ENCODE measurements around the gene FMN2.

The FMN2 gene

DNA sequence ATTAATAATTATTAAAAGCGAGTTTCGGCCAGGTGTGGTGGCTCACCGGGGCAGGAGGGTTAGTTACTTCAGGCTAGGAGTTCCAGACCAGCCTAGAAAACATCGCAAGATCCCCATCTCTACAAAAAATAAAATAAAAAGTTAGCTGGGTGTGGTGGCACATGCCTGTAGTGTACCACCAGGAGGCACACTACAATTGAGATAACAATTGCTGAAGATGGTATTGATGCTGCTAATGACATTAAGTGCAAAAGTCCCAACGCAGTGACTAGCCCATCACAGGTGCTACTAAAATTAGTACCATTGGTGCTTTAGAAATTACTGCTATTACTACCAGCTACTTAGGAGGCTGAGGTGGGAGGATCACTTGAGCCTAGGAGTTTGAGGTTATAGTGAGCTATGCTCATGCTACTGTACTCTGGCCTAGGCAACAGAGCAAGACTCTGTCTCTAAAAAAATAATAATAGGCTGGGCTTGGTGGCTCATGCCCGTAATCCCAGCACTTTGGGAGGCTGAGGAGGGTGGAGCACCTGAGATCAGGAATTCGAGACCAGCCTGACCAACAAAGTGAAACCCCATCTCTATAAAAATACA, 363.6 kb downstream of the FMN2 start:
- DNase-seq = peak; percentile 49

DNA sequence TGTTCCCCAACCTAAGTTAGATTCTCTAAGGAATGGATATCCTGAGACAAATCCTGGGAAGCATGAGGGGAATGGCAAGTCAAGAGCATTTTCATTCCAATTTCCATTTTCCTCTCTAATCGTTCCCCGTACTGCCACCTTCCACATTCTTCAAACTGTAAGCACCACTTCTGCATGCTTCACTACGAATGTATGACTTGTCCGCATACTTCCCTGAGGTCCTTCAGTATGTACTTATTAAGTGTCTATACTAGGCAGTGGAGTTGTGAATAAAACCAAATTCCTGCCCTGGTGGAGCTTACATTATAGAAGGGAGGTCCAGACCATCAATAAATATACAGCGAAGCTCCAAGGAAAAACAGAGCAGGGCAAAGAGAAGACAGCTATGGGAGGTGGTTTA, 365.5 kb downstream of the FMN2 start:
- DNase-seq = no peak

DNA sequence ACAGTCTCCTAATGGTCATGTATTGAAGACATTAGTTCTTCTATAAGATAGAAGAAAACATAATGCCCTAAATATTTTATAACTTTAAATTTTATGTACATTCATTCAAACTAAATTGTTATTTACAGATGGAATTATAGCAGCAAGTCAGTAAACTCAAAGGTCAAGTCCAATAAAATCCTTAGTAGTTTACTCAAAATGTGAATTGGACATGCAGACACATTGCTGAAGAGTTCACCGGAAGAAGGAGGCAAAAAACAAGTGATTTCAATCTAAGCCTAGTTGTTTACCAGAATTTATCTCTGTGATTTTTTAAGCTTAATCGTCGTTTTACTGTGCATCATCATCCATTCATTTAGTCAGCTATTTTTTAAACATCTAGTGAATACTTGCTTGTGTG, 370.6 kb downstream of the FMN2 start:
- DNase-seq = no peak

DNA sequence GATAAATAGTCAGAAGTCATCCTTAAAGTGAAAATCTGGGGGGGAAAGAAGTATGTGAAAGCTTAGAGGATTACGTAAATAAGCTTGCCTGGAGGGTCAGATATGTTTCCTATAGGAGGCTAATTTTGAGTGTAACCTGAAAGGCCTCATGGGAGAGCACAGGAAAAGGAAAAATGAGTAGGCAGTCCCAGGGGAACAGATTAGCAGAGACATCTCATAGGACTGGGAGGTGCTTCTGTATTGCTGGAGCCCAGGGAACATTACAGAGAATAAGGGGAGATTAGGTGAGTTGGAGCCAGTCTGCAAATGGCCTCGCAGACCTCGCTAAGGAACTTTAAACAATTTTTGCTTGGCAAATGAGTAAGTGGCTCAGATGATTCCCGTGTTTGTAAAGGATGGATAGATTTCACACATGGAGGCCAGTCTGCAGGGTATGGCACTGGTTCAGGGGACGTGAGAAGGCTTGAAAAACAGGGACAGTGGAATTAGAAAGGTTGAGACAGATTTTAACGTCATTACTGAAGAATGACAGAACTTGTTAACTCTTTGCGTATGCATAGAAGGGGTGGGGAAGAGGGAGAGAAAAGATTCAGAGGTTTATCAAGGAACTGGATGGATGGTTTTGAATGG, 371.2 kb downstream of the FMN2 start:
- DNase-seq = no peak

DNA sequence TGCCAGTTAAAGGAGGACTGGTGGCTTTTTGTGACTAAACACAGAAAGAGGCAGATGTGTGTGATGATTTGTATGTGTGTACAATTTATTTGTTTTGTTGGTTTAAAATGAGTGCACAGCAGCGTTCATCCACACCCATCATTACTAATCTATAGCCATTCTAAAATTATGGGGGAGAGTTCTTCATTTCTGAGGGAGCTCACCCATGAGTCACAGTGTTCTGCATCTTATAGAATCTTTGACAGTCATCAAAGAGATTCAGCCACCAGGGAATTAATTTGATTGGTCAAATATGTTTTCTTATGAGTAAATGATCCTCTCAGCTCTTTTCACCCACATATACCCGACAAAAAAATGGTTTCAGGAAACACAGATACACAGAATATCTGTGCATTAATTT, 372.4 kb downstream of the FMN2 start:
- DNase-seq = no peak

DNA sequence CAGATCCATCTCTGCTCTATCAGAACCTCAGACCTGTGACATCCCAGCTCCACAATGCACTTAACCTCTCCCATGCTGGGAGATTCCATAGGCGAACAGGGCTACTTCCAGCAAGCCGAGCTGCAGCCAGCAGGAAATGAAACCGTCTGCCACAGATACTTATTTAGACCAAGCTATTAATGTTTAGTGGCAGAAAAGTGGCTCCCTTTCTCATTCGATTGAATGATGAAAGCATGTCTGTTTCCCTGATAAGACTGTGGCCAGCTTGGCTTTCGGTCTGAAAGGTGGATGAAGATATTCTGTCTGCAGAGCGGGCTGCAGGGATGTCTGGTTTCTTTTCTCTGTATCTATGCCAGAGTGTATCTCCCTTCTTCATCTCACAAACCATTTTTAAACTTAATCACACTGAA, 373.9 kb downstream of the FMN2 start:
- no peak for DNase-seq

DNA sequence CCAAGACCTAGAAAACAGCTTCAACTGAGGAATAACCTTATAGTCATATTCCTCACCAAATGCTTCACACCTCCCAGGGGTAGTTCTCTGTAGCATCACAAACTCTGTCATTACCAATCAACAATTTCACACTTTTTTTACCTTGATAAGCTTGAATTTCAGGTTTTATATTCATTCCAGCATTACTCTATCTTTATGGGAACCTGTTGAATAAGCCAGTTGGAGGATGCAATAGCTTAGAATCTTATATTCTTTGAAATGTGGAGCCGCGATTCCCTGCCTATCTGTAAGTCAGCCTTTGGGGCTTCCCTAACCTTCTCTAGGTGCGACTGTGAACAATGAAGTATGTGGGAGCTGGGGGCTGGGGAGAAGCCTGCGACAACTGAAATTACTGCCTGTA, 374.8 kb downstream of the FMN2 start:
- no peak for DNase-seq

DNA sequence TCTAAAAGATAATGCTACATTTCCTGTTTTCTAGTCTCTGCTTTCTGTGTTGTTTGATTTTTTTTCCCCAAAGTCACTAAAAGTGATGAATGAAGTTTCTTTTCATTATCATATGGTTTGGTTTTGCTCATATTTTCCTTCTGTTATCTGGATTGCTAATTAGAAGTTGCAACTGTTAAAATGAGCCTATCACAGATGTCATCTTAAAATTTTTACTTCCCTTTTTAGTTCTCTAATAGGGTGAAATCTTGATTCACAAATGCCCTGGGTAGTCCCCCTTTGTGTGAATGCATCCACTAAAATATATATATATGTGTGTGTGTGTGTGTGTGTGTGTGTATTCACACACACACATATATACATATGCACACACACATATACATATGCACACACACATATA, 376.2 kb downstream of the FMN2 start:
- DNase-seq = no peak

DNA sequence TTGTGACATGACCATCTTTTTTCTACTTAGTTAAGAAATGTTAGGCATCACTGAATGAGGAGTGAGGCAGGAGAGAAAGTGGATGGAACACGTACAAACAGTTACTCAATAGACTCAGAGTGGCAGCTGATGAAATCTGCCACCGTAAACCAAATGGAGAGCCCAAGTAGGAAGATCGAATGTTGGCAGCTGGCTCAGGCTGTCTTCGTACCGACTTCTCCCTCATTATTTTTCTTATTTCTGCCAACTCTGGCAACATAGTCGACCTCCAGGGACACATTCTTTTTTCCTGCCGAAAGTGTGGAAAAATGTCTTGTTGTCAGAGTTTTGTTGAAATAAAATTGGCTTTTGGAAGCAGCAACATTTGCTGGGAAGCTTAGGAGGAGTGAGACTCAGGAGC, 377.0 kb downstream of the FMN2 start:
- DNase-seq = no peak

DNA sequence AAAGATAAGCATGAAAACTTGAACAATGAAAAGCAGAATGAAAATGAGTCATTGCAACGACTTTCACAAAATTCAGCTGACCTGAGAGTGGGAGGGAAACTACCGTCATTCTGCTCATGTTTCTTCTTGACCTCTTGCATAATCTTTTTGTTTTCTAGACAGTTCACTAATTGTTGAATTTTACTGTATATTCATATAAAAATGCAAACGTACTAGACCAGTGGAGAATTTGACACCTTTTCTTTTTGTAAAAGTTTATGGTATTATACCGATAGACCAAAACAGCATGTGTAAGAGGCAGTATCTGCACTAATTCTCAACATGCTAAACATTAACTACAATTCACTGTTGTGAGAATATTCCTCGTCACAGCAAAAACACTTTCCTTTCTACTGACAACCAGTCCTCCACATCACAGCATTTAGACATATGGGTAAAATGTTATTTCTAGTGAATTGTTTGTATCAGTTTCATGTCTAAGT, 382.5 kb downstream of the FMN2 start:
- no peak for DNase-seq

DNA sequence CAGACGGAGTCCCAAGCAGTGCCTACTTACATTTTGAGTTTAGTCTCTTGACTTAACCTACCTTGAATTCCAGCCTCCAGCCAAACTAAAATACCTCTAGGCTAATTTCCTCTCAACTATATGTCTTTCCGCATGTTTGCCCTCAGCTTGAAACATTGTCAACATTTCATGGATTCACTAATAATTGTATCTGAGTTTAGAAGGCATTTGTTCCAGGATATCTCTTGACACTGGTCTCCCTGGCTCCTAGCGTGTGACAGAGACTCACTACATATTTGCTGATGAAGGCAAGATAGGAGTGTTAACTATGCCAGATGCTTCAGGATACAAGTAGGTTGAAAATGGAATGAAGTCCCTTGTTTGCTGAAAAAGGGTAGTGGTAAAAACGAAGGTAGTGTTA, 384.1 kb downstream of the FMN2 start:
- DNase-seq = no peak

DNA sequence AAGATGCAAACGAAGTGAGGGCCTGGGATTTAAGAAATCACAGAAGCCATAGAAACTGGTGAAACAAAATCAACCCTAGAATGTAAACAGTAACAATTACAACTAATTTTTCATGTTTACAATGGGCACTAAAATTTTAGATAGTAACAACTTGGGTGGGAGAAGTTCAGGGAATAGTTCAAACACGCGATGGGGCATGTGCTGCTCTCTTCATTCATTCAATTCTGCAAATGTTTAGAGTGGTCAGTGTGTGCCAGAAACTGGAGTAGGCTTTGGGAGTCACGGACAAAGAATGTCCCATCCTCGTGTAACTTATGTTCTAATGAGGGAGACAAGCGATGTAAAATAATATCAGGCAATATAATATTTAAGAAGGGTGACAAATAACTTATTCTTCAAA, 386.9 kb downstream of the FMN2 start:
- no peak for DNase-seq

DNA sequence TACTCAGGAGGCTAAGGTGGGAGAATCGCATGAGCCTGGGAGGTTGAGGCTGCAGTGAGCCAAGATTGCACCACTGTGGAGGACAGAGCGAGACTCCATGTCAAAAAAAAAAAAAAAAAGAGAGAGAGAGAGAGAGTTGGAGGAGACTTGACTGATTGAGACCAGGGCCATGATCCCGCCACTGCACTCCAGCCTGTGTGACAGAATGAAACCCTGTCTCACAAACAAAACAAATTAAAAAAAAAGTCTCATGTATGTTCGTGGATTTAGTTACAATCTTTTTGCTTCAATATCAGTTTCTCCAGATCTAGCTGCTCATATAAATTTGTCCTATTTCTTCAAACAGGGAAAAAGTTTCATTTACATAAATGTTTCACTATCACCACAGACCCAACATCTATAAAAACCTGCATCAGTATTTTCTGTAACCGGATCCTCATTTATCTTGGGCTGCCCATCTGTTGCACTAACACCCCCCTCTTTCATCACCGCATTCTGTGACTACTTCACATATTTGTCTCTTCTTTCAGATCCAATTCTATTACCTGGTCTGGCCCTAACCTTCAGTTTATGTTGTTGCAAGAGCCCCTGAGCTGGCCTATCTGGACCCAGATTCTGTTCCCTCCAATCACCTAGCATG, 393.2 kb downstream of the FMN2 start:
- DNase-seq = no peak

DNA sequence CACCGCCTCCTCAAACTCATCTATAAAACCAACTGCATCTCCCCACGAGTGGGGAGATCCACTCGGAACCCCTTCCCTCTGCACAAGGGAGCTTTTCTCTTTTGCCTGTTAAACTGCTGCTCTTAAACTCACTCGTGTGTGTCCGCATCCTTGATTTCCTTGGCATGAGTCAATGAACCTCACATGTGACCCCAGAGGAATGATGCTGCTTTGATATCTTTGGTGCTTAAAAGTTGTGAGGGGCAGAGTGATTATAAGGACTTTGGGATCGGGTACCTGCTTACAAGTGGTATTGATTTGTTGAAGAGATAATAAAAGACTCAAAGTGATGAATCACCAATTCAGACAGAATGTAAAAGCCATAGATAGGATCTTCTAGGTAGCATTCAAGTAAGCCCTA, 394.9 kb downstream of the FMN2 start:
- DNase-seq = no peak

DNA sequence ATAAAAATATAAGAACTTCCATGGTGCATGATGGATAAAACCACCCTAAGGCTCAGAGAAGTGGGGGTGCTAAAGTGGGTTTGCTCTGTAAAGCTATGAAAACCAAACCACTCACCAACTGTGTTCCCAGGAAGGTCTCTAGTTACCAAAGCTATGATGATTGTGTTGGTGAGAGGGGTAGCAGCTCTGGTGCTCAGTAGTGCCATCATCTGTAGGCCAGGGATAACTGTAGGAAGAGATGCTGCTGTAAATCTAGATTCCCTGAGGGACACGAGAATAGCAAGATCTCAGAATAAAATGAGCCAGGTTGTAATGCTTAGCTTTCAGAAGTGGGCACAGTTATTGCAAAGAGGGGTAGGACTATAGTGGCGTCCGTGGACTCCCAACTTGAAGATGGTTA, 395.8 kb downstream of the FMN2 start:
- no peak for DNase-seq

DNA sequence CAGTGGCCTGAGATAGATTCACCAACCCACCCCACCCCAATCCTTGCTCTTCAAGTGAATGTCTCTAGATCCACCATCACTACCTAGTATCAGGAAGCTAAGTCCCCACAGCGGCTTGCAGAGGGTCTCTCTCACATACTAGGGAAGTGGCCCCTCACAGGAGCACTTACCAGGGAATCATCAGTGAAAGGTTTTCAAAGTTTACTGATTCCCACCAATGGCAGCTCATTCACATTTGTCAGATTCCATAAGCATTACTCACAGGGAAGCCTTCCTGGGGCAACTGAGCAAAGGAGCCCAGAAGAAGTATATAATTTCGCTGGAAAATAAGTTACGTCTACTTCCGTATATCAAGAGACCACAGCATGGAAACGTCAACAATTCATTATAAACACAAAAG, 399.5 kb downstream of the FMN2 start:
- peak; percentile 75 for DNase-seq

DNA sequence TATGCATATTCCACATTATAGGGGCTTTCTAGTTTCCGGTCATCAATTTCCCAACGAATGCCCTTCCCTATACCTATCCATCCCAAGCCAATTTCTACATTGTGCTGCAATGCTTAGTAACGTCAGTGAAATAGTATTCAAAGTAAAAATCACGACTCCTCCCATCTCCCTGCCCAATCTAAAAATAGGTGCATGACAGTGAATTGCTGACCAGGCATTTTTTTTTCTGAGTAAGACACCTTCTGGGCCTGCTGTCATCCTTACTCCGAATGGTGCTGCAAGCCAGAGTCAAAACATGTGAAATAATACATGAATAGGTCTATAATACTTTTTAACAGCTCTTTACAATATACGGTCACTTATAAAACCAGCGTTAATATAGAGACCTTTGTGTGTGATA, 400.1 kb downstream of the FMN2 start:
- DNase-seq = peak; percentile 15

DNA sequence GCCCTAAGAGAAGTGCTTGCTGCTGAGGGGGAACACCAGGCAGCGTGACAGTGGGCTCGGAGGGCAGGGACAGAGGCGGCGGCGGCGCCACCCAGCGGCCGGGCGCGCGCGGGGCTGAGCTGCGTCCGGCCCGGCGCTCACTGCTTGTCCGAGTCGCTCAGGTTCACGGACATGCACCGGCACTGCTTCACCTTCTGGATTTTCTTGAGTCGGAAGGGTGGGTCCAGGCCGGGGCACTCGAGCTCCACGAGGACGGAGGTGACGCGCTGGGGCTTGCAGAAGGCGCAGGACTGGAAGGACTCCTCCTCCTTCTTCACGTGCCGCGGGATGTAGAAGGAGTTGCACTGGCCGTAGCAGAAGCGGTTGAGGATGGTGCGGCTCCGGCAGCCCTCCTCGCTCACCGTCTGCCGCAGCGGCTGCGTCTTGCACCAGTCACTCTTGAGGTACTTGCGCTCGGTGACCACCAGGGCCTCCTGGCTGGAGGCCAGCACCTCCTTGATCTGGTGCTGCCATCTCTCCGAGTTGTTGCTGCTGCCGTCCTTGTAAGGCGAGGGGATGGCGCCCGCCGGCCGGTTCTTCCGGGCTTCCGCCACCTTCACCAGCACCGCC, 401.3 kb downstream of the FMN2 start:
- DNase-seq = no peak

DNA sequence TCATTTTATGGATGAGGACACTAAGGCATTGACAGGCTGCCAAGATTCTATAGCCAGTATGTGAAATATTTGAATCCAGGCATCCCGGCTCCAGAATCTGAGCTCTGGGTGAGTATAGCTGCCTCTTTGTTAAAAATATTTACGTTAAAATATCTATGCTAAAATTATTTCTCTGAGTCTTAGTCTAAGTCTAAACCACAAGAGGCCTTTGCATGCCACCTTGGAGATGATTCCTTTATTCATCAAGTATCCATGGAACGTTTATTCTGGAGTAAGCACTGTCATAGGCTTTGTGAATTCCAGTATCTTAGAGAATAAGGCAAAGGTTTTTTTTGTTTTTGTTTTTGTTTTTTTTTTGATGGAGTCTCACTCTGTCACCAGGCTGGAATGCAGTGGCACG, 403.9 kb downstream of the FMN2 start:
- DNase-seq = no peak

DNA sequence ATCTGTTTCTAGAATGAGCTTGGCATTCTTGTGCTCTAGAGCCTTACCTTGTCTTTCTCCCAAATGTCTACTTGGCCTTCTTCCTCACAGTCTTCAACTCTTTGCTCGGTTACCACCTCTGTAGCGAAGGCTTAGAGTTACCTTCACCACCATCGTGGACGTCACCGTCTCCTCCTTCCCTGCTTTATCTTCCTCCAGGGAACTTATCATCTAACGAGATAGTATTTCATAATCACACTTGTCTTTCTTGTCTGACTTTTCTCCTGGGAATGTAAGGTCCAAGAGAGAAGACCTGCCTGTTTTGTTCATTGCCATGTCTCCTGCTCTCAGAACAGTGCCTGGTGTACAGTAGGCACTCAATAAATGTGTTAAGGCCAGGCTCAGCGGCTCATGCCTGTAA, 404.7 kb downstream of the FMN2 start:
- no peak for DNase-seq

DNA sequence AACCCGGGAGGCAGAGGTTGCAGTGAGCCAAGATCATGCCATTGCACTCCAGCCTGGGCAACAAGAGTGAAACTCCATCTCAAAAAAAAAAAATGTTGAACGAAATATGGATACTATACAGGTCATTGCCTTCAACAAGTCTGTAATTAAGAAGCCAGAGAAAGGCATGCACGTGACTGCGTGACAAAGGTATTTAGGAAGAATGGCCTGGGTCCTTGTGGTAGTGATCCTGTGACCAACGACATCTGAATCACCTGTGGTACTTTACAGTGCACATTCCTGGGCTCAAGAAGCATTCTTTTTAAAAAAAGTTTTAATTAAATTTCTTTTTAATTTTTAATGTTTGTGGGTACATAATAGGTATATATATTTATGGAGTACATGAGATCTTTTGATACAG, 405.3 kb downstream of the FMN2 start:
- no peak for DNase-seq

DNA sequence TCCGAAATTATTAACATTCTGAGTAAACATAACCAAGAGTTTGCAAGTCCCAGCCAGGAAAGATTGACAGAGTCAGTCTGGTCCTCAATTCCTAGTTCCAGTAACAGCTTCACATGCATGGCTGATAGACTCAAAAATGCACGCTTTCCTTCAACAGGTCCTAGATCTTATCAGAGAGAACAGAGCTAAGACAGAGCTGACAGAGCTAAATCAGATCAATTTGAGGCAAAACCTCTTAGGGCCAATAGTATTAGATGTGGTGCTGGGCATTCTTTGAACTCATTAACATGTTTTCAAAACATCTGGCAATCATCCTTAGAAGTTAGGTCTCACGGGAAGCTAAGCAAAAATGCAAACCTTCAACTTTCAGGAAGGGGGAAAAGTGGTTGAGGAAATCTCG, 406.2 kb downstream of the FMN2 start:
- DNase-seq = no peak

DNA sequence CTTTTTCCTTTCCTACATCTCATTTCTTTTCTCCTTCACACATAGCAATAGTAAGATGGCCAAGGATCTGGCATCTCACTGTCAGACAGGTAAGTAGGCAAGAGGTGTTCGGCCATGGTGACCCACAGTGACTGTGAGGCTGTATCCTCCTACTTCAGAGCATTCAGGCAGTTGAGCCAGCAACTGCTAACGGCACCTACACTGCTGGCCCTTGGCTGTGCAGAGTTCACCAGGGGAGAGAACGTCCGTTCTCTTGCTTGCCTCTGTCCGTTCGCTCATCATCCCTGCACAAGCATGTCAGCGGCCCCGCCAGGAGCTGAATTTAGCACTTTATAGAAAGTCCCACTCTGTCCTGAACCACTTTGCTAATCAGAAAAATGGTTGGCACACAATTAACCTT, 406.7 kb downstream of the FMN2 start:
- DNase-seq = no peak

DNA sequence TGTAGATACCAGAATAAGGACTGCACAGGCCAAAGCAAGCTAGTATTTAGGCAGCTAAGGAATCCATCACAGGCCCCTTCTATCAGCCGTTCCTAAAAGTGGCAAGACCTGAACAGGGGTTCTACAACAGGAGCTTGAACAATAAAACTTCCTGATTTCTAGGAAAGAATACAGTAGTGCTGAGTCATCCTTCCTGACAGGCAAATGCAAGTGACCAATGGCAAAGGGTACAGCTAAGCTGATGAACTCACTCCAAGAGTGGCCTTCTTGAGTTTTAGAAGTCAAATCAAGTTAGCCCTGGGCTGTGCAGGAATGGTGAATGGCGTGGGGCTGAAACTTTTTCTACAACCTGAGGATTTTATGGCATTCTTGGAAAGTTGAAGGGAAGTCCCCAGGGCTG, 407.3 kb downstream of the FMN2 start:
- peak; percentile 48 for DNase-seq

Data from DMS53 (cell line).